Dermis microvascular lymphatic vessel endothelial cell (primary cell): ENCODE measurements around the gene AEN. TPM values are rescaled to one million over a fixed set of nuclear protein-coding genes. Genes with fewer than 3 reads are reported as not detected.

Source experiments
- DNase-seq, 2 donors: peaks; one replicate each; pipeline versions ENCODE4 v3.0.0 to v3.0.0-alpha.2; 2010; ENCODE audit warnings: low read depth in 2 of 2
- total RNA-seq: library from RNA; depleted of rRNA; stranded (reverse); fragments of >200 nt; gene quantifications from 2 replicates; pipeline ENCODE4 v1.2.1, GENCODE V29; 2014

The AEN gene
- total RNA-seq, 1 donor from 2014 or later: 42.7 TPM

GRCh38 chr15:88663141-88663621 is 42.0 kb downstream of the AEN start:
- no peak for DNase-seq

- DNase-seq: peak in 1 of 2 donors; percentile 41
Observed at GRCh38 chr15:88664151-88664778, 43.1 kb downstream of the AEN start.

GRCh38 chr15:88674661-88675060 is 53.5 kb downstream of the AEN start:
- DNase-seq: no peak

GRCh38 chr15:88678755-88679154 is 57.6 kb downstream of the AEN start:
- no peak for DNase-seq

GRCh38 chr15:88680241-88681001 is 59.3 kb downstream of the AEN start:
- no peak for DNase-seq

- no peak for DNase-seq
Observed at GRCh38 chr15:88681610-88682221, 60.6 kb downstream of the AEN start.

Other genes starting within 250 kb of the AEN start
- gene MRPL46, start 154.0 kb upstream of the AEN start, total RNA-seq: 14.8 and 16.9 TPM in 2 replicates
- 30.8 and 38.7 TPM in 2 replicates for gene MRPS11, start 153.6 kb upstream of the AEN start, total RNA-seq
- gene DET1, start 74.7 kb upstream of the AEN start, total RNA-seq: 2.2 and 3.2 TPM in 2 replicates
- gene ISG20, start 17.7 kb downstream of the AEN start, total RNA-seq: 29.8 and 36.8 TPM in 2 replicates
- gene ACAN, start 182.1 kb downstream of the AEN start, total RNA-seq: 0.13 TPM in 1 of 2 replicates, not detected in the other